Stimulated activated CD4-positive, alpha-beta T cell treated with anti-CD3 and anti-CD28 coated beads, Interleukin-1b, Interleukin-23, amount 100 ng/mL, for 48 hours (primary cell): ENCODE data around the gene SLC41A2.
A peak's percentile ranks its signal among the peaks of the same experiment; 100 is the strongest.
"Not testable (repeated sequence)": the region's sequence is repeated elsewhere in the genome, so short reads cannot be mapped to it uniquely, and the experiment has no call there.

Experiments
- DNase-seq: peaks from one replicate; pipeline ENCODE4 v3.0.0-alpha.2; 2020

Gene SLC41A2, protein sequence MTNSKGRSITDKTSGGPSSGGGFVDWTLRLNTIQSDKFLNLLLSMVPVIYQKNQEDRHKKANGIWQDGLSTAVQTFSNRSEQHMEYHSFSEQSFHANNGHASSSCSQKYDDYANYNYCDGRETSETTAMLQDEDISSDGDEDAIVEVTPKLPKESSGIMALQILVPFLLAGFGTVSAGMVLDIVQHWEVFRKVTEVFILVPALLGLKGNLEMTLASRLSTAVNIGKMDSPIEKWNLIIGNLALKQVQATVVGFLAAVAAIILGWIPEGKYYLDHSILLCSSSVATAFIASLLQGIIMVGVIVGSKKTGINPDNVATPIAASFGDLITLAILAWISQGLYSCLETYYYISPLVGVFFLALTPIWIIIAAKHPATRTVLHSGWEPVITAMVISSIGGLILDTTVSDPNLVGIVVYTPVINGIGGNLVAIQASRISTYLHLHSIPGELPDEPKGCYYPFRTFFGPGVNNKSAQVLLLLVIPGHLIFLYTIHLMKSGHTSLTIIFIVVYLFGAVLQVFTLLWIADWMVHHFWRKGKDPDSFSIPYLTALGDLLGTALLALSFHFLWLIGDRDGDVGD

DNA sequence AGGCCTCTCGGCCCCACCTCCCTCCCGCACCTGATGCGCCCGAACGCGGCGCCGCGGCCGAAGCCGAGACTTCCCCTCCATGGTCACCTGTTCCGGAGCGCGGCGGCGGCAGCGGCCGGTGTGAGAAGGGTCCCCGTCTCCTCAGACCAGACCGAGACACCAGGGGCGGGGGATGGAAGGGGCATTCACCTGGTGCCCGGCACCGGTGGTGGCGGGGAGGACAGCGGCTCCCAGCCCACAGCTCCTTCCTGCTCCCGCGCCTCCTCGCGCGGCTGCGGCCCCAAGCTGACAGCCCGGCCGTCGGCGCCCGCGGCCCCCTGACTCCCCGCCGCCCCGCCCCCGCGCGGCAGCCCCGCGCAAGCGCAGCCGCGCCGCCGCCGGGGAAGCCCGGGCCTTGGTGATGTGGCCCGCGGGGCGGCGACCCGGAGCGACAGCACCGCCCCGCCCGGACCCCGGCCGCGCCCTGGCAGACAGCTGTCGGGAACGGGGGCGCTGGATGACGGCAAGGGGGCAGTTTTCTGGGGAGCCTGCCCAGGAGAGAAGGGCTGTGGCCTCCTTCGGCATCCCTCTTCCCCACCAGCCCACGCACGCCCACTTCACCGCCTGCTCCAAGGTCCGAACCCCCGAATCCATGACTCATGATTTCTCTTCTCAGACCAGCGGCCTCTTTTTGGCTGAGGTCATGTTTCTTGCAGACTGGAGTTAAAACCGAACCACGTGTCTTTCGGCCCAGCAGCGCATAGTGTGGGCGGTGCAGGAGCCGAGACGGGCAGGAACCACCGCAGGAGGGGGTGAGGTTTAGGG lies at the start of gene SLC41A2:
Gene SLC41A2, minus strand, starts transcription at position 290 of the 804 bp plus-strand sequence. CDS start 29,763 bp downstream, outside the sequence.
- peak; percentile 81 for DNase-seq

- DNase-seq, result no peak
These were observed 43.4 kb upstream of the SLC41A2 start for GRCh38 chr12:105001476-105001875.

GRCh38 chr12:104999347-104999685 lies 41.2 kb upstream of the SLC41A2 start:
- no peak for DNase-seq

GRCh38 chr12:104998423-104999346 lies 40.6 kb upstream of the SLC41A2 start:
- DNase-seq, result no peak

DNA sequence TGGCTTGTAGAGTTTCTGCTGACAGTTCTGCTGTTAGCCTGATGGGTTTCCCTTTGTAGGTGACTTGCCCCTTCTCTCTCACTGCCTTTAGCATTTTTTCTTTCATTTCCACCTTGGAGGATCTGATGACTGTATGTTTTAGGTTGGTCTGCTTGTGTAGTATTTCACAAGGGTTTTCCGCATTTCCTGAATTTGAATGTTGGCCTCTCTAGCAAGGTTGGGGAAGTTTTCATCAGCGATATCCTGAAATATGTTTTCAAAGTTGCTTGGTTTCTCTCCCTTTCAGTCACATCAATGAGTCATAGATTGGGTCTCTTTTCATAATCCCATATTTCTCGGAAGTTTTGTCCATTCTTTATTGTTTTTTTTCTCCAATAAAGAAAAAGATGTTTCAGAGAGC lies 39.5 kb upstream of the SLC41A2 start:
- no peak for DNase-seq

DNA sequence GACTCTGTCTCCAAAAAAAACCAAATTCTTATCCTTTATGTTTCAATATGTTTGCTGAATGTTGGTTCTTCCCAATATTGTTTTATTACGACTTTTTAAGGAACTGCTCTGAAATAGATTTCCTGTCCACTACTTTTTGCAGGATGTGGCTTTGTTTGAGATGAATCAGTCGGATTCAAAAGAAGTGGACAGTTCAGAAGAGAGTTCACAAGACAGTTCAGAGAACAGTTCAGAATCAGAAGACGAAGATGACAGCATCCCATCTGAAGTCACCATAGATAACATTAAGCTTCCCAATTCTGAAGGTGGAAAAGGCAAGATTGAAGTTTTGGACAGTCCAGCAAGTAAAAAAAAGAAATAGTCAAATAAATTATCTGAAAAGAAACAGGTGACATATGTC lies 36.2 kb upstream of the SLC41A2 start:
- DNase-seq, result no peak

DNA sequence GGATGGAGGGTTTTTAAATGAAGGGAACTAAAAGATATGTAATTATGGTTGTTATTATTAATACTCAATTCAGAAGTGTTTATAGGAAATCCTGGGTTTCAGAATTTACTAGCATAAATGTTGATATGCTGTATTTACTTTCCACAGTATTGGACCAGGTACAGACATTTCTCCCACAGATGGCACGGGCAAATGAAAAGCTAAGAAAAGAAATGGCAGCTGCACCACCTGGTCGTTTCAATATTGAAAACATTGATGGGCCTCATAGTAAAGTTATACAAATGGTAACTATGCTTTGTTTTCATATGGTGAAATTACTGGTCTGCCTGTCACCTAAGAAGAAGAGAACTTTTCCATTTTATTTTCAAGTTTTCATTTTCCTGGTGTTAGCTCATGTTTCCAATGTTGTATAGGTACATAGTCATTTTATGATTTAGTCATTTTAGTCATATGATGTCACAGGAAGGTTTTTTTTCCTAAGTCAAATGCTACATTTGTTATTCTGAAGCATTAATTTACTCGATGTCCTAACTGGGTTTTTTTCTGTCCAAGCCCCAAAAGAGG lies 33.6 kb upstream of the SLC41A2 start:
- DNase-seq, result no peak

DNA sequence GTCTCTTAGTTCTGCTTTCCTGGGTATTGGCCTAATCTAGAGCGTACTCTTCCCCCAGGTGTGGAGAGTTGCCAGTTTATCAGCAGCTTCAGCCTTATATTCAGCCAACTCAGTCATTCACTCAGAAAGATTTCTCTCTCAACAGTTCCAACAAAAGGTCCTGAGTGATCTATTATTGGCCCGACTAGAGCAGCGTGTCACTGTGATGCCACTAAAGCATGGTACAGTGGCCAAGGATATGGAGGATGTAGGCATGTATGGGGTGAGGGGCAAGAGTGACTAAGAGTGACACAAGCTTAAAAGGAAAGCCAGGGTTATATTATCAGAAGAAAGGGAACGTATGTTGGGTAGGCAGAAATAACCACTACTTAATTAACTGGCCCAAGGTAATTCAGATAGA lies 32.9 kb upstream of the SLC41A2 start:
- DNase-seq, result no peak

GRCh38 chr12:104986022-104986941 lies 28.2 kb upstream of the SLC41A2 start, which contains the start of gene NOPCHAP1:
NOPCHAP1 (plus strand) TSS chr12:104986316; CDS start chr12:104986353, 37 bp downstream.
- peak; percentile 82 for DNase-seq

GRCh38 chr12:104985206-104985605 lies 27.1 kb upstream of the SLC41A2 start:
- DNase-seq, result no peak

DNA sequence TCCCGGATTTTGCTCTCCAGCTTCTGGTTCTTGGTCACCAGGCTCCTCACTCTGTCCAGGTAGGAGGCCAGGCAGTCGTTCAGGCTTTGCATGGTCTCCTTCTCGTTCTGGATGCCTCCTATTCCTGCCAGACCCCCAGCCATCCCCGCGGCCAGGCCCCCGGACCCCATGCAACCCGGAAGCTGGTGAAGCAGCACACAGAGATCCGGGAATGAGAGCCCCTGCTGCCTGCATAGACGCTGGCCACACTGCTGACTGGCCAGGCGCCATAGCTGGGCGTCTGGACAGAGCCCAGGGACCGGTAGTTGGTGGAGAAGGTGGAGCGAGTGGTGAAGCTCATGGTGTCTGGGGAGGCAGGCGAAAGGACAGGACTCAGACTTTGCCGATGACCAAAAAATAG lies 19.6 kb upstream of the SLC41A2 start:
- not testable (repeated sequence) for DNase-seq

- DNase-seq, result no peak
These were observed 18.6 kb upstream of the SLC41A2 start for GRCh38 chr12:104976703-104977102.

DNA sequence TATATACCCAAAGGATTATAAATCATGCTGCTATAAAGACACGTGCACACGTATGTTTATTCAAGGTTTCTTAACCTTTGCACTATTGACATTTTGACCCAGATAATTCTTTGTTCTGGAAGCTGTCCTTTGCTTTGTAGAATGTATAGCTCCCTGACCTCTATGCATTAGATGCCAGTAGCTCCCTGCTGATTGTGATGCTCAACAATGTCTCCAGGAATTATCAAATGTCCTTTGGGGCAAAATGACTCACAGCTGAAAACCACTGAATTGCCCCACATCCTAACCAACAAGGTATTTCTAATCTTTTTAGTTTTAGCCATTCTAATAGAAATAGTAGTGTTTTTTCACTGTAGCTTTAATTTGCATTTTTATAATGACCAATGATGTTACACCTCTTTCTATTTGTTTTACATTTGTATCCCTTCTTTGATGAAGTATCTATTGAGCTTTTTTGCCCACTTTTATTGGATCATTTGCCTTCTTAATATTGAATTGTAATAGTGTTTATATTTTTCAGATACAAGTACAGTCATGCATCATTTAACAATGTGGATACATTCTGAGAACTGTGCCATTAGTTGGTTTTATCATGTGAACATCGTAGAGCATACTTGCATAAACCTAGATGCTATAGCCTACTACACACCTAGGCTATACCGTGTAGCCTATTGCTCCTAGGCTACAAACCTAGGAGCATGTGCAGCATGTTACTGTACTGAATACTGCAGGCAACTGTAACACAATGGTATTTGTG lies 17.7 kb upstream of the SLC41A2 start:
- DNase-seq, result no peak

GRCh38 chr12:104974626-104975290 lies 16.7 kb upstream of the SLC41A2 start:
- no peak for DNase-seq

DNA sequence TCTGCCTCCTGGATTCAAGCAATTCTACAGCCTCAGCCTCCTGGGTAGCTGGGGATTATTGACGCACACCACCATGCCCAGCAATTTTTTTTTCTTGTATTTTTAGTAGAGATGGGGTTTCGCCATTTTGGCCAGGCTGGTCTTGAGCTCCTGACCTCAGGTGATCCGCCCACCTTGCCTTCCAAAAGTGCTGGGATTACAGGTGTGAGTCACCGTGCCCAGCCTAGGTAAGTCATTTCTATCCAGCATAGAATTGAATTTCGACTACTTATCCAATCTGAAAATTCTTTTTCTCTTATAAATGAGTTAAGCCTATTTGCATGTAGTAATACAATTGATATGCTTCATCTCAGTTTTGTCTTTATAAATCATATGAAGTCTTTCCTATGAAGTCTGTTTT lies 15.2 kb upstream of the SLC41A2 start:
- DNase-seq, result no peak

DNA sequence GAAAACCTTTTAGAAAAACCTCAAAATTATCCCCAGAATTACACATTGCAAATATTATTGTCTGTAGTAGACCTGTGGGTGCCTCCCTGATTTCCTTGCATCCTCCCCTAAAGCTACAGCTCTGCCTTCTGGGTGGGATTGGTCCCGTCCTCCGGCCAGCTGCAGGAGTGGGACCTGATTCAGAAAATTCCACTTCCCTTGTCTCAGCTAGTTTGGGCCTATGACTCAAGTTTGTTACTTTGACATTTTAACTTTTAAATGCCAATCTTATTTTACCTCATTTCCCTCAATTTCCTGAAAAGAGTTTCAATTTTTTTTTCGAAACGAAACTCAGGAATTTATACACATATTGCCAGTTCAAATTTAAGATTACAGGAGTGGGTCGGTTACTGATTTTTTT lies 13.2 kb upstream of the SLC41A2 start:
- no peak for DNase-seq

GRCh38 chr12:104969343-104969742 lies 11.3 kb upstream of the SLC41A2 start:
- DNase-seq, result no peak

DNA sequence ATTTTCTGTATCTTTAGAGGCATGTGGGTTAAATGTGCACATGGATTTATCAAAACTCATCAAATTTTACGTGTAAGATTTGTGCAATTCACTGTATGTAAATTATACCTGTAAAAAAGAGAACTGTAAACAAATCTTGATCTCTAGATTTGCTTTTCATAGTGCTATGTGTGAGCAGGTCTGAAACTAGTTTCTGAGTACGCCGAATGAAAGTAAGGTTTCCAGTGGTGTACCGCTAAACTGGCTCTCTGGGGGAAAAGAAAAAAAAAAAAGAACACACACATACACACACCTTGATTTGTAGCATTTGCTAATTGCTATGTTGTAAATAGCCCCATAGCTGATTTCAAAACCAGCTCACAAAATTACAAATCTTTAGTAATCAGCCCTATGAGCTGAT lies 8.6 kb upstream of the SLC41A2 start:
- DNase-seq, result no peak

DNA sequence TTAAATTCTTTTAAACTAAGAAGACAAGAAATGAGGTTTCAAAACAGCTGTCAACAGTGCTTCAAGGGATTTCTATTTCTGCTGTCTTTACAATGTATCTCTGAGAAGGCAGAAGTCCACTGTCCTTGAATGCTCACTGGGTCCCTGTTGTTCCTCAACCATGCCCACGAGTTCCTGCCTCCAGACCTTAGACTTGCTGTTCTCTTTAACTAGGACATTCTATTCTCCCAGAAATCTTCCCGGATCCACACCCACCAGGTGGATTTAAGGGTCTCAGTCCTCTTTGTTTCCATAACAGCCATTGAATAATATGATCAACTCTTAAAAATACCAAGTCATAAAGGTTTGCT lies 6.7 kb upstream of the SLC41A2 start:
- DNase-seq, result no peak
